VCaP (cell line): ENCODE measurements around the gene ROBO2.

ENCODE experiments used
- H3K27ac ChIP-seq: fragments of 450-650 bp; 2 replicates; pipeline ENCODE4 v1.5.1; 2017
- CTCF ChIP-seq: fragments of 450-650 bp; conservative IDR thresholded peaks from 2 replicates; pipeline ENCODE4 v1.5.1; 2017; ENCODE audit warnings: mild to moderate bottlenecking, moderate library complexity

The ROBO2 gene

GRCh38 chr3:77602722-77603121 is 562.8 kb downstream of the ROBO2 start:
- H3K27ac ChIP-seq: no peak overlapping the region
- no peak for TF ChIP-seq CTCF

GRCh38 chr3:77605308-77605707 is 565.4 kb downstream of the ROBO2 start:
- no peak overlapping the region for H3K27ac ChIP-seq
- TF ChIP-seq CTCF: no peak

- TF ChIP-seq CTCF: no peak
- no peak overlapping the region for H3K27ac ChIP-seq
Observed at GRCh38 chr3:77605865-77606264, 566.0 kb downstream of the ROBO2 start.

GRCh38 chr3:77606372-77606771 is 566.5 kb downstream of the ROBO2 start:
- no peak for TF ChIP-seq CTCF
- no peak overlapping the region for H3K27ac ChIP-seq

GRCh38 chr3:77618686-77619085 is 578.8 kb downstream of the ROBO2 start:
- H3K27ac ChIP-seq: no peak overlapping the region
- TF ChIP-seq CTCF: no peak

GRCh38 chr3:77620009-77620408 is 580.1 kb downstream of the ROBO2 start:
- no peak for TF ChIP-seq CTCF
- no peak overlapping the region for H3K27ac ChIP-seq

GRCh38 chr3:77623500-77623899 is 583.6 kb downstream of the ROBO2 start:
- TF ChIP-seq CTCF: no peak
- no peak overlapping the region for H3K27ac ChIP-seq

- TF ChIP-seq CTCF: no peak
- no peak overlapping the region for H3K27ac ChIP-seq
Observed at GRCh38 chr3:77626157-77626556, 586.3 kb downstream of the ROBO2 start.
